HFF-Myc (cell line): ENCODE measurements around the gene KAZALD1.

Source experiments
- DNase-seq: peaks from one replicate; pipeline ENCODE4 v3.0.0-alpha.2; 2011; ENCODE audit warnings: low read depth; ENCODE audit errors: extremely low read depth
- H3K4me3 ChIP-seq: replicated peaks from 2 replicates; pipeline ENCODE4 v1.5.1; 2011; ENCODE audit warnings: low read depth, mild to moderate bottlenecking, control low read depth, low read length
- TF ChIP-seq, protein P1 (sequence below): IDR thresholded peaks from 2 replicates; pipeline ENCODE4 v1.5.1; 2012; ENCODE audit warnings: mild to moderate bottlenecking, low read depth, low read length, control low read depth; ENCODE audit errors: missing control alignments

The KAZALD1 gene

DNA sequence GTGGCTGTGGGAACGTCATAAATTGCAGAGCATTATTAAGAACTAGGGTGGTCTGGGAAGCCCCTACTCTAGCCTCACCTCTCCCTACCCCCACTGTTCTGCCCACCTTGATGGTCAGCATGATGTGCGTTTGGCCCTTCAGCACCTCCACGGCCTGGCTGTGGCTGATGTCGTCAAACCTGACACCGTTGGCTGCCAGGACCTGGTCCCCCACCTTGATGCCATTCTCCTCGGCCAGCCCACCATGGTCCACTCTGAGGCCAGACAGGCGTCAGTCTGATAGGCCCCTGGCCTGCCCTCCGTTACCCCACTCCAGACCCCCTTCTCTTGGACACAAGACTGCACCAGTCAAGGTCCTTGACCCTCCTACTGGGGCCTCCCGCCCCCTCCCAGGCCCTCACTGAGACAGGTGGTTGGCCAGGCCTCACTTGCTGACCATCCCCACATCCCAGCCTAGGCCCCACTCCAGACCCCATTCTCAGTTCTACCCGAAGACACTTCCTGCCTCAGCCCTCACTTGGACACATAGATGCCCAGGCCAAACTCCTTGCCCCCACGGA is 40.0 kb upstream of the KAZALD1 start:
- TF ChIP-seq, protein P1, sequence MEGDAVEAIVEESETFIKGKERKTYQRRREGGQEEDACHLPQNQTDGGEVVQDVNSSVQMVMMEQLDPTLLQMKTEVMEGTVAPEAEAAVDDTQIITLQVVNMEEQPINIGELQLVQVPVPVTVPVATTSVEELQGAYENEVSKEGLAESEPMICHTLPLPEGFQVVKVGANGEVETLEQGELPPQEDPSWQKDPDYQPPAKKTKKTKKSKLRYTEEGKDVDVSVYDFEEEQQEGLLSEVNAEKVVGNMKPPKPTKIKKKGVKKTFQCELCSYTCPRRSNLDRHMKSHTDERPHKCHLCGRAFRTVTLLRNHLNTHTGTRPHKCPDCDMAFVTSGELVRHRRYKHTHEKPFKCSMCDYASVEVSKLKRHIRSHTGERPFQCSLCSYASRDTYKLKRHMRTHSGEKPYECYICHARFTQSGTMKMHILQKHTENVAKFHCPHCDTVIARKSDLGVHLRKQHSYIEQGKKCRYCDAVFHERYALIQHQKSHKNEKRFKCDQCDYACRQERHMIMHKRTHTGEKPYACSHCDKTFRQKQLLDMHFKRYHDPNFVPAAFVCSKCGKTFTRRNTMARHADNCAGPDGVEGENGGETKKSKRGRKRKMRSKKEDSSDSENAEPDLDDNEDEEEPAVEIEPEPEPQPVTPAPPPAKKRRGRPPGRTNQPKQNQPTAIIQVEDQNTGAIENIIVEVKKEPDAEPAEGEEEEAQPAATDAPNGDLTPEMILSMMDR: no peak

DNA sequence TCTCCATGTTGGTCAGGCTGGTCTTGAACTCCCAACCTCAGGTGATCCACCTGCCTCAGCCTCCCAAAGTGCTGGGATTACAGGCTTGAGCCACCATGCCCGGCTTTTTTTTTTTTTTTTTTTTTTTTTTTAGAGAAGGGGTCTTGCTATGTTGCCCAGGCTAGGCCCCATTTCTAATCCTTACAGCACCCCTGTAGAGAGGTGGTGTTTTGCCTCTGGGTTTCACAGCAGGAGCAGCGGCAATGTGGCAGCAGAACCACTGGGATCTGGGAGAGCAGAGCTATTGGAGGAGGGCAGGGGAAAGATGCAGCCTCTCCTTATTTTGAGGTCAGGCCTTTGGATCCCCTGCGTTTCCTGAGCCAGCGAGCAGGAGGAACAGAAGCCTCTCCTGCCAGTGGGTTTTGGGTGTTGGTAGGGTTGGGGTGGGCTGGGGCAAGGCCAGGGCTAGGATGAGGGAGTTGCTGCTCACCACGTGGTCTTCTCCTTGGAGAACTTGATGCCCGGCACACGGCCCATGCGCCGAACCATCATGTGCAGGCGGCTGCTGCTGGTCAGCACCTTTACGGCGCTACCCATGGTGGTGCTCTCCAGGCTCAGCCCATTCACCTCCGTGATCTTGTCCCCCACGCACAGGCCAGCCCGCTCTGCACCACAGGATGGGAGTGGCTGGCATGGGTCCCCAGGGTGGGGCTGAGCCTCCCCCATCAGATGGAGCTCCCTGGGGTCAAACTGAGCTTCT is 38.7 kb upstream of the KAZALD1 start:
- TF ChIP-seq, protein P1: no peak
- DNase-seq: no peak
- no peak overlapping the region for H3K4me3 ChIP-seq

More for the DNA sequence above, 40.0 kb upstream of the KAZALD1 start:
- DNase-seq: no peak
- no peak overlapping the region for H3K4me3 ChIP-seq

DNA sequence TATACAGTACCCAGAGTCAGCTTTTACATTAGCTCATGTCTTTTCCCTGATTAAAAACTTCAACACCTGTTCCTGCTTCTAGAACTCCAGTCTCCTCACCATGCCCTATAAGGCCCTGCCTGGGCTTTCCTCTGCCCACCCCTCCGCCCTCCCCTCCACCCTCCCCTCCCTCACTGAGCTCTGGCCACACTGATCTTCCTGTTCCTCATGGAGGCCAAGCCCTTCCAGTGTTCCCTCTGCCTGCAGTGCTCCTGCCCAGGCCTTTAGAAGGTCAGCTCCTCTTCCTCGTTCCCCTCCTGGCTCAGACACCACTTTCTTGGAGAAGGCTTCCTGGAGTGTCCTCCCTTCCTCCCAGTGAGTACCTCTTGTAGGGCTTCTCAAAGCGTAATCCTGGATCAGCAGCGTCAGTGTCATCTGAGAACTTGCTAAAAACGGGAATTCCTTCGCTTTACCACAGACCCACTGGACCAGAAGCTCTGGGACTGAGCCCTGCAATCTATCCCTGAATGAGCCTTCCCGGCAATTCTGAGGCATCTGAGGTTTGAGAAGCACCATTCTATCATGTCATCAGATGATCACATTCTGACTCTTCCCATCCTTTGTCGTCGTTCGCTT is 34.6 kb upstream of the KAZALD1 start:
- TF ChIP-seq, protein P1: no peak
- no peak for DNase-seq
- H3K4me3 ChIP-seq: no peak overlapping the region

DNA sequence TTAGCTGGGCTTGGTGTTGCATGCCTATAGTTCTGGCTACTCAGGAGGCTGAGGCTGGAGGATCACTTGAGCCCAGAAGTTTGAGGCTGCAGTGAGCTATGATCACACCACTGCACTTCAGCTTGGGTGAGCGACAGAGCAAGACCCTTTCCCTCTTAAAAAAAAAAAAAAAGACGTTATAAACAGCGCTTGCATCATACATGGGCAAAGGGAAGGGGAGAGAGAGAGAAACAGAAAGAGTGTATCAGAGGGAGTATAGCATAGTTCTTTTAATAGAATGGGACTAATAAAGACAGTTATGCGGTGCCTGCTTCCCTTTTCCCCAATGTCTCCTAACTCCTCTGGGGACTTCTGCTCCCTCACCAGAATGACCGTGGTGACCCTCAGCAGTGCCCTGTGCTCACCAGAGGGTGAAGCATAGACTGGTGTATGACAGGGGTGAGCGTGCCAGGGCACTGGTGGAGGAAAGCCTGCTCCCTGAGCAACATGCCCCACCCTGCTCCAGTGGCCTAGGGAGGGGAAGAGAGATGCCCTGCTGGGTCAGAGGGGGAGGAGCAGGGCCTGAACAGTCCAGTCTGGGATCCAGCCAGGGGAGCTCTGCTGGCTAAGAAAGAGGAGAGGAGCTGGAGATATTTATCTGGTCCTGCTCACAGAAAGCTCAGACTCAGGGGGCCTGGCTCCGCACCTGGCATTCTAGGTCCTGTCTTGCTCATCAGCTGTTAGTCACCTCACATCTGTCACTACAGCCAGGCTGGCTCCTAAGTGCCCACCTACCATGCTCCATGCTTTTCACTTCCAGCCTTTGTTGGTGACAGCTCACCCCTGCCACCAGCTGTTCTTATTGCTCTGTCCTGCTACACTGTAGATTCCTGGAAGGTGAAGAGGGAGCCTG is 33.1 kb upstream of the KAZALD1 start:
- no peak for DNase-seq
- TF ChIP-seq, protein P1: no peak
- no peak overlapping the region for H3K4me3 ChIP-seq

DNA sequence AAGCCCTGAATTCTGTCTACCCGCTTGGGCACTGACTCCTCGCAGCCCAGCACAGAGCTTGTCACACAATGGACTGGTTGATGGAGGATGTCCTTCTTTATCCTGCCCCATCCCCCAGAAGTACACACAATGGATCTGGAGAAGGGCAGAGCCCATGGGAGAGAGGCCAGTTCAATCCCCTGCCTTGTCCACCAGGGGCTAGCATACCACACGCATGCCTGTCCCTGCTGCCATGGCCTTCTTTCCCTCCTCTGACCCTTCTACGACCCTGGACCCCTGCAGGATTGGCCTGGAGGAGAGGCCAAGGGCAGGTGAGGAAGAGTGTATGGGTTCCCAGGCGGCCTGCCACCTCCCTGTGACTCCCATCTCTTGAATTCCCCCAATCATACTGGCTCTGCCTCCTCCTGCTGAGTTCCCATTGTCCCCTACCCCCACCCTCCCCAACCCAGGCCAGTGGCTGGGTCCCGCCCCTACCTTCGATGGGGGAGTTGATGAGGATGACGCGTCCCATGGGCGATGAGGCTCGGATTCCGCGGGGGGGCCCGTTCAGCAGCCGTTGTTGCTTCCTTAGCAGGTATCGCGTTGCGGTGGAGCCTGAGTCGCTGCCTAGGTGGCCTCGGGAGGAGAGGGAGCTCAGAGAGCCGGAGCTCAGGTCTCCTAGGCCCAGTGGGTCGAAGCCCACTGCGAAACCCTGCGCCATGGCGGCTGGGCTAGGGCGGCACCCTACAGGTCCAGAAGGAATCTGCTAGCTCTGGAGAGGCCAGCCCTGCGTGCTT is 32.1 kb upstream of the KAZALD1 start:
- H3K4me3 ChIP-seq: no peak overlapping the region
- no peak for DNase-seq
- TF ChIP-seq, protein P1: peak; percentile 18
